HG03460 (cell line): ENCODE results near the gene CDC5L.
"Not testable (repeated sequence)": the region's sequence is repeated elsewhere in the genome, so short reads cannot be mapped to it uniquely, and the experiment has no call there.

Source experiments
- ATAC-seq: cut with Tn5 transposase; IDR thresholded peaks from one replicate; pipeline ENCODE4 v1.9.1; 2021; ENCODE audit not compliant: unreplicated experiment

The CDC5L gene

GRCh38 chr6:44410363-44410762, 22.9 kb downstream of the CDC5L start:
- ATAC-seq = no peak

- no peak for ATAC-seq
Observed at GRCh38 chr6:44411141-44411540, 23.6 kb downstream of the CDC5L start.

GRCh38 chr6:44415449-44415848, 27.9 kb downstream of the CDC5L start:
- ATAC-seq = no peak

- no peak for ATAC-seq
Observed at GRCh38 chr6:44415873-44416502, 28.5 kb downstream of the CDC5L start.

GRCh38 chr6:44422531-44422930, 35.0 kb downstream of the CDC5L start:
- ATAC-seq = no peak

DNA sequence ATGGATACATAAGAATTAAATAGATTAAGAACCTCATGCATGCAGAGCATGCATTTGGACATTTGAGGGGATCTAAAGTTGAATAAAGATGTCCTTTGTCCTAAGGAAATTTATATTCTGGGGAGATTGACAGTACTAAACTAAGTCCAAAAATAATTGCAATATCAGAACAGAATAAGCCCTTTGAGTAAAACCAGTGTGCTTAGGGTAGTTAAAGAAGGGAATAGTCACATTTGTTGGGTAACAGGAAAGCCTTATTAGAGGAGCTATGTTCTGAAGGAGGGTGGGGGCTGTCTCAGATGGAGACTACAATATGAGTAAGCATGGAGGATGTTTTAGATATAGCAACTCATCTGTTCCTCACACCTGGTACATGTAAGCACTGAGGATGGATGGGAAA, 35.8 kb downstream of the CDC5L start:
- no peak for ATAC-seq

DNA sequence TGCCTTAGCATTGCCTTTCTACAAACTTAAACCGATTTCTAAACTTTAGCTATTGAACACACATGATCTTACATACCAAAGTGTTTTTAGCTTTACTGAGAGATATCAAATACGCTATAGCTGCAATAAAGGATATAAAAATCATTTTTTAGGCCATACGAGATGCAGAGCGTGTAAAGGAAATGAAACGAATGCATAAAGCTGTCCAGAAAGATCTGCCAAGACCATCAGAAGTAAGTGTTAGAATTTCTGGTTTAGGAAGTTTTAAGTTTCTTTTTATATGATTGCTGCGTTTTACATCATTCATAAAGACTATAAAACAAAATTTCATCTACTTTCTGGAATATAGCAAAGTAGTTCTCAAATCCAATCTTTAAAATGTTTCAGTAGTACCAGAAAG, 38.4 kb downstream of the CDC5L start:
- no peak for ATAC-seq

GRCh38 chr6:44428682-44429081, 41.2 kb downstream of the CDC5L start:
- no peak for ATAC-seq

DNA sequence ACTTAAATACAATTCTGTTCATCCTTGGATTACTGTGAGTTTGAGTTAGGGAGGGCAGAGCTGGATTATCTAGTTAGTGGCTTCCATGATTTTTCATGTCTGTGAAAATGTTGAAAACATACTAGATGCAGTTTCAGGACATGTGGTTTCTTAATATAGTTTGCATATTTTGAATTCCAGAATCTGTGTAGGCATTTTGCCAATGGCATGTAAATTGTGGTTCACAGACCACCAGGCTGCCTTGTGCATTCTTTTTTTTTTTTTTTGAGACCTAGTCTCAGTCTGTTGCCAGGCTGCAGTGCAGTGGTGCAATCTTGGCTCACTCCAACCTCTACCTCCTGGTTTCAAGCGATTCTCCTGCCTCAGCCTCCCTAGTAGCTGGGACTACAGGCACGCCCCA, 42.8 kb downstream of the CDC5L start:
- no peak for ATAC-seq

DNA sequence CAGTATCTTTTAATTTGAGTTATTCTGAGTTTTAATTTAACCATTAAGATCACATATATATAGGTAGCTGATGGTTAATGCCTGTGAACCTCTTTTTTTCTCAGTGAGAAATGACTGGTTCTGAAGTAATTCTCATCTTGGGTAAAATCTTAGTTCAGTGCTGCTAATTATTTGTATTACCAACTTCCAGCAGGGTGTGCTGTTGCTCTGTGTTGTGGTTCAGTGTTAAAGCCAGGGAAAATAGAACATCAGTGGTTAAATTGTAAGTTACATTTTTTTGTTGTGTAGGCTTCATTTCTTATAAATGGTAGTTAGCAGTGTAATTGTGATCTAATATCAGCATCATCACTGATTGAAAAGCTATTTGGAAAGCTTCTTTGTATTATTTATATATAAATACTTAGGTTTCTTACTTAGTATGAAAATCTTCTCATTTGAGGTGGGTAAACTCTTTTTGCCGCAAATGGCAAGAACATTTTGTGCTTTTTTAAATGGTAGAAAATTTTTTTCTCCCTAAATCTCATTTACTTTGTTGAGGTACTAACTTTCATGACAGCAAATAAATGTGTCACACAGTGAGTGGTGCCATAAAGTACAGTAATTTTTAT, 43.7 kb downstream of the CDC5L start:
- no peak for ATAC-seq

GRCh38 chr6:44432227-44432626, 44.7 kb downstream of the CDC5L start:
- ATAC-seq = no peak

- no peak for ATAC-seq
Observed at GRCh38 chr6:44432726-44433125, 45.2 kb downstream of the CDC5L start.

- ATAC-seq = no peak
Observed at GRCh38 chr6:44435500-44435899, 48.0 kb downstream of the CDC5L start.

DNA sequence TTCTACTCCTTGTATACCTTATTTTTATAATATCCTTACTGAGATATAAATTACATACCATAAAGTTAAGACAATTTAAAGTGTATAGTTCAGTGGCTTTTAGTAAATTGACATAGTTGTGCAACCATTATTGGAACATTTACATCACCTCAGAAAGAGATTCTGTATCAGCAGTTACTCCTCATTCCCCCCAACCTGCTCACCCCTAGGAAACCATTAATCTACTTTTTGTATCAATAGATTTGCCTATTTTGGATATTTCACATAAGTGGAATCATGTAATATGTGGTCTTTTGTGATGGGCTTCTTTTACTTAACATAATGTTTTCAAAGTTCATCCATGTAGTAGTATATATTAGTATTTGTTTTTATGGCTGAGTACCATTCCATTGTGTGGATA, 51.3 kb downstream of the CDC5L start:
- ATAC-seq = no peak

GRCh38 chr6:44439270-44440045, 52.0 kb downstream of the CDC5L start:
- no peak for ATAC-seq

GRCh38 chr6:44441091-44441855, 53.8 kb downstream of the CDC5L start:
- no peak for ATAC-seq

GRCh38 chr6:44442236-44442635, 54.7 kb downstream of the CDC5L start:
- no peak for ATAC-seq

DNA sequence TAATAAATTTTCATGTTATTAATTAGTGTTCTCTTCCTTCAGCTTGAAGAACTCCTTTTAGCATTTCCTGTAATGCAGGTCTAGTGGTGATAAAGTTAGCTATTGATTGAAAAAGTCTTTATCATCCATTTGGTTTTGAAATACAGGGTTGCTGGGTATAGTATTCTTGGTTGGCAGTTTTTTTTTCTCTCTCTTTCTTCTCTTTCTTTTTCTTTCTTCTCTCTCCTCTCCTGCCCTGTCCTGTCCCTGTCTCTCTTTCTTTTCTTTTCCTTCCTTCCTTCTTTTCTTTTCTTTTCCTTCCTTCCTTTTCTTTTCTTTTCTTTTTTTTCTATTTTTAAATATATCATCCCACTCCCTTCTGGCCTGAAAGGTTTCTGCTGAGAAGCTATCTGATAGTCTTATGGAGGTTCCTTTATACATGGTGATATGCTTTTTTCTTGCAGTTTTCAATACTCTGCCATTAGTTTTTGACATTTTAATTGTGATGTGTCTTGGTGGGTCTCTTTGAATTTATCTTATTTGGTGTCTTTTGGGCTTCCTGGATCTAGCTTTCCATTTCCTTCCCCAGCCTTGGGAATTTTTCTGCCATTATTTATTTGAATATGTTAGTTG, 55.4 kb downstream of the CDC5L start:
- no peak for ATAC-seq

DNA sequence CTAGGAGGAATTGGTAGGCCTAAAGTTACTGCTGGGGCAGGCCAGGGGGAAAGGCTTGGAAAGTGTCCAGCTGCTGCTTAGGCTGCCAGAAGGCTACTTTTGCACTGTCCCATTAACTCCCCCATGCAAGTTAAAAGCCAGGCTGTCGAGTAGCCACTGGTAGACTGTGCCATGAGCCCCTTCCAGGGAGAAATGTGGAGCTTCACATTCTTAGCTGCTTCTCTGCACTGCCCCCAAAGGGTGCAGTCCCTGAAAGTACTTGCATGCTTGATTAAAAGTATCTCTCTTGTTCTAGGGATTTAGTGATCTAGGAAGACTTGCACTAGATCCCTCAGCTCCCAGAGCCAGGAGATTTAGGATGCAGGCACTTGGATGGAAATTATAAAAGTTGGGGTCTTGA, 57.3 kb downstream of the CDC5L start:
- ATAC-seq = no peak

DNA sequence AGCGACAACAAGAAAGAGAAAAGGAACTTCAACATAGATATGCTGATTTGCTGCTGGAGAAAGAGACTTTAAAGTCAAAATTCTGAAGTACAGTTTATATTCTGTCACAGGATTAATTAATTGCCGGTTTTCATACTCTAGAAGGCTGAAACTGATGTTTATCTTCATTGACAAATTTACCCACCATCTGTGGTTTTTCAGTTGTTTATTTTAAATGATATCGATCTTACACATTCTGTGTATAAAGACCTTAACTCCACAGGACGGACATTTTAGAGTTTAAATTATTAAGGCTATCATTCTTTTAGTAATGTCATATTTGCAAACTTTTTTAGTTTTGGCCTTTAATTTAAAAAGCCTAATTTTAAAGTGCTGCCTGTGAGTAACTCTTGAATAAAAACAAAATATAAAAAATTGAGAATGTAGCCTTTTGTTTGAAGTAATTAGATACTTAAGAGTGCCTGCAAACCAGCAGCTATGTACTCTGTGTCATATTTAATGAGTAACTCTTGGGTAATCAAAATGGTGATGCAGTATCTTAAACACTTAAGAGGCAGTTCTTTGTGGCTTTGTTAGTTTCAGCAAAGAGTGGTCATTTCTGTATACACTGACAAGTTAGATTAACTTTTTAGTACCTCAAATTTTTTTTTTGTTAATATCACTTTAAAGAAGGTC, 59.3 kb downstream of the CDC5L start:
- no peak for ATAC-seq

- not testable (repeated sequence) for ATAC-seq
Observed at GRCh38 chr6:44449181-44449580, 61.7 kb downstream of the CDC5L start.
